ENCODE results near the gene ABCA13. TPM values are rescaled to one million over a fixed set of nuclear protein-coding genes. Genes with fewer than 3 reads are reported as not detected.

ABCA13 gene
- total RNA-seq, 1 donor from 2014 or later: 0.34 TPM

- no peak for FAIRE-seq
- Mint-ChIP-seq H3K36me3 (ENCODE audit: low read depth, unreplicated experiment) (no peaks in the 10 kb centered on the region), H3K27me3 (ENCODE audit: low read depth, unreplicated experiment) (no peaks in the 10 kb centered on the region), H3K4me3 (ENCODE audit: unreplicated experiment) (no peak overlapping the region), H3K27ac (ENCODE audit: unreplicated experiment) (no peak overlapping the region), H3K9me3 (ENCODE audit: unreplicated experiment) (no peaks in the 10 kb centered on the region), H3K4me1 (ENCODE audit: low read depth, unreplicated experiment) (no peaks in the 10 kb centered on the region)
- H2AFZ ChIP-seq (ENCODE audit: low read depth, low read length): no peak overlapping the region
- H4K20me1 ChIP-seq (ENCODE audit: insufficient read depth, low read length): no peaks in the 10 kb centered on the region
- H3K4me3 ChIP-seq (ENCODE audit: insufficient read depth, low read depth, low read length): no peak overlapping the region
- H3K9ac ChIP-seq (ENCODE audit: low read length): no peak overlapping the region
- no peaks in the 10 kb centered on the region for H3K36me3 ChIP-seq (ENCODE audit: insufficient read depth, low read length)
- H3K79me2 ChIP-seq (ENCODE audit: insufficient read depth, low read length): no peaks in the 10 kb centered on the region
- H3K27ac ChIP-seq (ENCODE audit: low read depth, low read length): no peak overlapping the region
- H3K4me1 ChIP-seq (ENCODE audit: insufficient read depth, low read length): no peaks in the 10 kb centered on the region
- TF ChIP-seq CTCF (IDR thresholded peaks at IDR 0.05; ENCODE audit: insufficient read depth, low read depth, low read length) (no peak), EZH2 (IDR thresholded peaks at IDR 0.05; ENCODE audit: insufficient read depth, low read length) (no peak)
- no peaks in the 10 kb centered on the region for H3K27me3 ChIP-seq (ENCODE audit: insufficient read depth, low read length)
- H3K9me3 ChIP-seq (ENCODE audit: insufficient read depth, low read depth, low read length): no peaks in the 10 kb centered on the region
- no peak overlapping the region for H3K4me2 ChIP-seq (ENCODE audit: low read length)
- no peak for DNase-seq (ENCODE audit: low read depth)
Observed at GRCh38 chr7:48594349-48594748, 423.1 kb downstream of the ABCA13 start.

GRCh38 chr7:48595756-48596155 lies 424.5 kb downstream of the ABCA13 start:
- Histone ChIP-seq H3K36me3 (ENCODE audit: insufficient read depth, low read length) (no peaks in the 10 kb centered on the region), H3K27ac (ENCODE audit: low read depth, low read length) (no peak overlapping the region), H3K4me1 (ENCODE audit: insufficient read depth, low read length) (no peaks in the 10 kb centered on the region), H3K4me2 (ENCODE audit: low read length) (no peak overlapping the region), H3K9me3 (ENCODE audit: insufficient read depth, low read depth, low read length) (no peaks in the 10 kb centered on the region), H3K9ac (ENCODE audit: low read length) (no peak overlapping the region), H3K79me2 (ENCODE audit: insufficient read depth, low read length) (no peaks in the 10 kb centered on the region), H3K4me3 (ENCODE audit: insufficient read depth, low read depth, low read length) (no peak overlapping the region), H4K20me1 (ENCODE audit: insufficient read depth, low read length) (no peaks in the 10 kb centered on the region), H2AFZ (ENCODE audit: low read depth, low read length) (no peak overlapping the region), H3K27me3 (ENCODE audit: insufficient read depth, low read length) (no peaks in the 10 kb centered on the region)
- DNase-seq (ENCODE audit: low read depth) (no peak), FAIRE-seq (no peak)
- Mint-ChIP-seq H3K27me3 (ENCODE audit: low read depth, unreplicated experiment) (no peaks in the 10 kb centered on the region), H3K4me1 (ENCODE audit: low read depth, unreplicated experiment) (no peaks in the 10 kb centered on the region), H3K36me3 (ENCODE audit: low read depth, unreplicated experiment) (no peaks in the 10 kb centered on the region), H3K9me3 (ENCODE audit: unreplicated experiment) (no peaks in the 10 kb centered on the region), H3K4me3 (ENCODE audit: unreplicated experiment) (no peak overlapping the region), H3K27ac (ENCODE audit: unreplicated experiment) (no peak overlapping the region)
- TF ChIP-seq CTCF (IDR thresholded peaks at IDR 0.05; ENCODE audit: insufficient read depth, low read depth, low read length) (no peak), EZH2 (IDR thresholded peaks at IDR 0.05; ENCODE audit: insufficient read depth, low read length) (no peak)

- no peaks in the 10 kb centered on the region for H3K36me3 ChIP-seq (ENCODE audit: insufficient read depth, low read length)
- H3K36me3 Mint-ChIP-seq (ENCODE audit: low read depth, unreplicated experiment): no peaks in the 10 kb centered on the region
- H3K4me3 Mint-ChIP-seq (ENCODE audit: unreplicated experiment): no peak overlapping the region
- H4K20me1 ChIP-seq (ENCODE audit: insufficient read depth, low read length): no peaks in the 10 kb centered on the region
- H3K27me3 ChIP-seq (ENCODE audit: insufficient read depth, low read length): no peaks in the 10 kb centered on the region
- no peaks in the 10 kb centered on the region for H3K27me3 Mint-ChIP-seq (ENCODE audit: low read depth, unreplicated experiment)
- H3K9me3 ChIP-seq (ENCODE audit: insufficient read depth, low read depth, low read length): no peaks in the 10 kb centered on the region
- H3K4me1 ChIP-seq (ENCODE audit: insufficient read depth, low read length): no peaks in the 10 kb centered on the region
- no peaks in the 10 kb centered on the region for H3K4me1 Mint-ChIP-seq (ENCODE audit: low read depth, unreplicated experiment)
- no peak overlapping the region for H3K27ac Mint-ChIP-seq (ENCODE audit: unreplicated experiment)
- no peaks in the 10 kb centered on the region for H3K79me2 ChIP-seq (ENCODE audit: insufficient read depth, low read length)
- no peak overlapping the region for H3K9ac ChIP-seq (ENCODE audit: low read length)
- DNase-seq (ENCODE audit: low read depth) (no peak), FAIRE-seq (no peak)
- H3K9me3 Mint-ChIP-seq (ENCODE audit: unreplicated experiment): no peaks in the 10 kb centered on the region
- no peak overlapping the region for H2AFZ ChIP-seq (ENCODE audit: low read depth, low read length)
- H3K4me3 ChIP-seq (ENCODE audit: insufficient read depth, low read depth, low read length): no peak overlapping the region
- no peak overlapping the region for H3K27ac ChIP-seq (ENCODE audit: low read depth, low read length)
- TF ChIP-seq CTCF (IDR thresholded peaks at IDR 0.05; ENCODE audit: insufficient read depth, low read depth, low read length) (no peak), EZH2 (IDR thresholded peaks at IDR 0.05; ENCODE audit: insufficient read depth, low read length) (no peak)
- no peak overlapping the region for H3K4me2 ChIP-seq (ENCODE audit: low read length)
Observed at GRCh38 chr7:48610705-48611104, 439.4 kb downstream of the ABCA13 start.
